RWPE1 (cell line): ENCODE data around the gene IQCF6.

Source experiments
- CTCF ChIA-PET: fragments of 350-600 bp; sonication (Branson Sonifier 250); formaldehyde crosslinking; extraction: SDS; loops from one replicate; lab custom pipeline; 2021; lab: Yijun Ruan, JAX
- POLR2A ChIA-PET: fragments of 400-600 bp; formaldehyde crosslinking; extraction: SDS; loops from one replicate; lab custom pipeline; 2020; ENCODE audit warnings: antibody characterized with exemption; ENCODE audit not compliant: low non-redundant PET; lab: Yijun Ruan, JAX
- DNase-seq: peaks from one replicate; pipeline ENCODE4 v3.0.0; 2012; ENCODE audit warnings: low spot score
- H3K27ac ChIP-seq: fragments of 450-650 bp; 2 replicates; pipeline ENCODE4 v1.5.1; 2017
- TF ChIP-seq, protein P1 (sequence below): fragments of 450-650 bp; conservative IDR thresholded peaks from 2 replicates; pipeline ENCODE4 v1.5.1; 2017; ENCODE audit warnings: low read depth, mild to moderate bottlenecking

The IQCF6 gene

DNA sequence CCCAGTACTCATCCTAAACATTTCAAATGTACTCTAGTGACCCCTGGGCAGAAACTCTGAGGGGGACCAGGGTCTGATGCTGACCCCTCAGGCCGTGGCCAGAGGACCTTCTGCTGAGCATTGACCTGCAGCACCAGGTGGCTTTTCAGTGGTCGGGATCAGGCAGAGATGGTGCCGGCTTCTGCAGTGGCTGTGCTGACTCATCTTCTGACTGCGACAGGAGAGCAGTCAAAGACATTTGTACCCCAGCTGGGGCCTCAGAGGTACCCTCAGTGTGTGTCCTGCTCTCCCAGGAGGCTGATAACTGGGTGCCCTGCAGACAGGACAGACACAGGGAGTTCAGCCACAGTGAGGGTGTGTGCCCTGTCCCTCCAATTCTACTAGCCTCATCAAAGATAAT lies 36.6 kb upstream of the IQCF6 start:
- DNase-seq: no peak
- TF ChIP-seq, protein P1, sequence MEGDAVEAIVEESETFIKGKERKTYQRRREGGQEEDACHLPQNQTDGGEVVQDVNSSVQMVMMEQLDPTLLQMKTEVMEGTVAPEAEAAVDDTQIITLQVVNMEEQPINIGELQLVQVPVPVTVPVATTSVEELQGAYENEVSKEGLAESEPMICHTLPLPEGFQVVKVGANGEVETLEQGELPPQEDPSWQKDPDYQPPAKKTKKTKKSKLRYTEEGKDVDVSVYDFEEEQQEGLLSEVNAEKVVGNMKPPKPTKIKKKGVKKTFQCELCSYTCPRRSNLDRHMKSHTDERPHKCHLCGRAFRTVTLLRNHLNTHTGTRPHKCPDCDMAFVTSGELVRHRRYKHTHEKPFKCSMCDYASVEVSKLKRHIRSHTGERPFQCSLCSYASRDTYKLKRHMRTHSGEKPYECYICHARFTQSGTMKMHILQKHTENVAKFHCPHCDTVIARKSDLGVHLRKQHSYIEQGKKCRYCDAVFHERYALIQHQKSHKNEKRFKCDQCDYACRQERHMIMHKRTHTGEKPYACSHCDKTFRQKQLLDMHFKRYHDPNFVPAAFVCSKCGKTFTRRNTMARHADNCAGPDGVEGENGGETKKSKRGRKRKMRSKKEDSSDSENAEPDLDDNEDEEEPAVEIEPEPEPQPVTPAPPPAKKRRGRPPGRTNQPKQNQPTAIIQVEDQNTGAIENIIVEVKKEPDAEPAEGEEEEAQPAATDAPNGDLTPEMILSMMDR: no peak
- no peak overlapping the region for H3K27ac ChIP-seq
- CTCF ChIA-PET: no interaction called here
- POLR2A ChIA-PET: no interaction called here

DNA sequence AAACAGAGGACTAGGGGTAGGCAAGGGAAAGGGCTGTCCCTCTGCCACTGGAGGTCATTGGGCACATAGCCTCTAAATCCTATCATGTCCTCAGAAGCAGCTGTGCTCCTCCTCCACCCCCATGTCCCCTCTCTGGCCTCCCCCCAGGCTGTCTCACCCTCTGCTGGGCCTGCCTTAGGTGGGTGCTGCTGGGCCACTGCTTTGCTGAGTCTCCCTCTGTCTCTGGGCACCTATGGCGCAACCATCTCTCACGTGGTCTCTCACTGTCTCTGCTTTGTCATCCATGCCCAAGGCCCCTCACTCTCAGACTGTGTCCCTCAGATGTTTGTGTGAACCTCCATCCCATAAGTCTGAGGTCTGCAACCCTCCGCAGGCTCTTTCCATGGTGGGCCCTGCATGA lies 35.0 kb upstream of the IQCF6 start:
- CTCF ChIA-PET: no interaction called here
- no peak overlapping the region for H3K27ac ChIP-seq
- POLR2A ChIA-PET: no interaction called here
- TF ChIP-seq, protein P1: no peak
- no peak for DNase-seq

DNA sequence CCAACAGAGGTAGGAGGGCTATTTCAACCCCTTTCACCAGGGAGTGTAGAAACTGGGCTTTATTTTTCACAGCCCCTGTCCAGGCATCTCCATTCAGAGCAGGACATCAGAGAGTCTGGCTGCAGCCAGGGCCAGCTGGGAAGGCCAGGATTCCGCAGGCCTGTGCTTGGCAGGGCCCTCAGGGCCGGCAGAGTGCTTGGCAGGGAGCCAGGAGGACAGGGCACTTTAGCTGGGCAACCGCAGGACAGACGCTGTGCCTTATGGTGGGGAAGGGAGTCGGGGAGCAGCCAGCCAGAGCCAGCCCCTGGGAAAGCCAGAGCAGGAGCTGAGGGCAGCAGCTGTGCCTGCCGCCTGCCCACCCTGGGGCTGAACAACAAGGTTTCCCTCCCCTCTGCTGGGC lies 34.5 kb upstream of the IQCF6 start:
- TF ChIP-seq, protein P1: no peak
- ChIA-PET POLR2A (no interaction called here), CTCF (no interaction called here)
- H3K27ac ChIP-seq: no peak overlapping the region
- no peak for DNase-seq

DNA sequence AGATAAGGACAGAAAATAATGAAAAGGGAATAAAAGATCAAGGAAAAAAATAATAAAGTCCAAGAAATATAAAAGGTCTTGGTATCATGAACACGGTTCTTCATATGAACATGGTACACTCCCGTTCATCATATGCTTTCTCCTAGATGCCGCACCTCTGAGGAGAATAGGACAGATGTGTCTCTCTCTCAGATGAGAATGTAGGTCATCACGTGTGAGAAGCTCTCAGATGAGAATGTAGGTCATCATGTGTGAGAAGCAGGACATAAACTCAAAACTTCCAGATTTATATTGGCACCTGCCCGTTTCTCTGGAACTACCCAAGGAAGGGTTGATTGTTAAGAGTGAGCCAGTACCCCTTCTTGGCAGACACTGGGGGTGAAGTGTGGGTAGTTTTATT lies 29.9 kb upstream of the IQCF6 start:
- H3K27ac ChIP-seq: no peak overlapping the region
- TF ChIP-seq, protein P1: no peak
- ChIA-PET CTCF (interaction anchor here (0.6 kb wide), 1 partner anchor 18 kb away, joined by 3 read pairs; no protein-coding TSS in a partner anchor), POLR2A (no interaction called here)
- DNase-seq: no peak

DNA sequence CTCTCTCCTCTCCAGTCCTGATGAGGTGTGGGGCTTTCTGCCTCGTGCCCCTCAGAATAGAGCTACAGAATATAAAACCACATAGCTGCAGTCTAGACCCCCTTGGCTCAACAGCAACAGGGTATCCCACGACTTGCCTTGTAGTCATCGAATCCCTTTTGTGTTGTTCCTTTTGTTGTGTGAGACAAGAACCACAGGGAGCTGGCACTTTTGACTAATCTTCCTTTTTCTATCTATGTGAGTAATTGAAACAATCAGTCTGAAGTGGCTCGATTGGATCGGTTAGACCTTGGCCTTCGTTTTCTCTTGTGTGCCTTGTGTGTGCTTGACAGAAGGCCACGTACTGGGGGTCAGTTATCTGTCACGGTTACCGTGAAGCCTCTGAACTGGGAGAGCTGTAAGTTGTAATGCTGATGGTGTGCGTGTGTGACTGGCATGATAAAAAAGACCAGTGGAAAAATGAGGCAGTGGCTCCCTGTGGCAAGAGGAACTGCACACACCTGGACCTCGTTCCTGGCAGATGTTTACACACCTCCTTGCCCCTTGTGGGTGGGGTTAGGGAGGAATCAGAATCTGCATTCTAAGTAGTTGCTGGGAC lies 23.2 kb upstream of the IQCF6 start:
- no peak for DNase-seq
- CTCF ChIA-PET: no interaction called here
- H3K27ac ChIP-seq: no peak overlapping the region
- POLR2A ChIA-PET: no interaction called here
- TF ChIP-seq, protein P1: no peak

DNA sequence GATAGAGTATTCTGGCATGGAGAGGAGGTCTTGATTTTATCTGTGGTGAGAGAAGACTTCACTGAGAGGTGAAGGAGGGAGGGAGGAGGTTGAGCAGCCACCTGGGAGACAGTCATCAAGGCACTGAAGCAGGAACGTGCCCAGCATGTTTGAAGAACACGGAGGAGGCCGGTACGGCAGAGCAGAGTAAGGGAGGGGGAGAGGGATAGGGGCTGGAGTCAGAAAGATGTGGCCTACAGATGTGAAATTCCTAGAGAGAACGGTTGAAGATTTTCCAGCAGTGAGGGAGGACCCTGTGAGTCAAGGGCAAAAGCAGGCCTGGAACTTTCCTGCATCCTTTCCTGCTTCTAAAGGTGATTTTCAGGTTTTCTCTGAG lies 21.7 kb upstream of the IQCF6 start:
- ChIA-PET POLR2A (no interaction called here), CTCF (no interaction called here)
- TF ChIP-seq, protein P1: no peak
- H3K27ac ChIP-seq: no peak overlapping the region
- no peak for DNase-seq
